Mucosa of descending colon (tissue), 3 donors: Measurements from ENCODE around the gene LCLAT1. TPM values are rescaled to one million over a fixed set of nuclear protein-coding genes. Genes with fewer than 3 reads are reported as not detected.
A peak's percentile ranks its signal among the peaks of the same experiment; 100 is the strongest.

Experiments used
- ATAC-seq: fragments of 200-7000 bp; cut with Tn5 transposase; one replicate; pipeline ENCODE4 v1.9.1; 2020; ENCODE audit warnings: mild to moderate bottlenecking, moderate library complexity
- DNase-seq, 3 donors: peaks; one replicate each; pipeline ENCODE4 v3.0.0-alpha.2; 2020
- H3K36me3 ChIP-seq: fragments of 200-600 bp; one replicate; pipeline ENCODE4 v1.8.0; 2021; ENCODE audit warnings: low read depth, mild to moderate bottlenecking
- H3K4me1 ChIP-seq: fragments of 200-600 bp; one replicate; pipeline ENCODE4 v1.8.0; 2021; ENCODE audit warnings: low read depth, mild to moderate bottlenecking
- H3K4me3 ChIP-seq: fragments of 200-600 bp; one replicate; pipeline ENCODE4 v1.8.0; 2021; ENCODE audit warnings: mild to moderate bottlenecking
- H3K9me3 ChIP-seq: fragments of 200-600 bp; one replicate; pipeline ENCODE4 v1.8.0; 2021; ENCODE audit warnings: mild to moderate bottlenecking
- intact Hi-C, 2 donors: fragments of 100-400 bp; cut with DNase I in 1 of 2; cut with micrococcal nuclease in 1 of 2; formaldehyde crosslinking; loops; one replicate each; pipeline versions ENCODE4 v1.11.0 to v1.11.1; 2022; cut with DNase I, micrococcal nuclease
- total RNA-seq, 3 donors: library from RNA; stranded (reverse); fragmentation: NEBNext Ultra II Directional in 2 of 3; extraction: Animal tissue kit (Norgen Biotek cat#: 25700) in 2 of 3; gene quantifications; one replicate each; pipeline versions ENCODE4 v1.2.1 to v1.2.4, GENCODE V29; 2021 to 2023
- TF ChIP-seq, protein P1 (sequence below): fragments of 200-600 bp; IDR thresholded peaks from one replicate; pipeline ENCODE4 v1.8.0; 2022; ENCODE audit warnings: antibody characterized with exemption, mild to moderate bottlenecking
- donor health status: DM: no; HTN: no; CAD: no; lungs with moderate emphysema.
- donor health status: DM: no; HTN: no; CAD: no.
- donor health status: DM: no; HTN: yes; CAD: no.

Gene LCLAT1
- total RNA-seq, 3 donors from 2014 or later = 18.1 to 27.1 (median 22.2) TPM

- no peak overlapping the region for H3K4me3 ChIP-seq
- intact Hi-C loops = no loop called here
- ATAC-seq = no peak
- TF ChIP-seq, protein P1, sequence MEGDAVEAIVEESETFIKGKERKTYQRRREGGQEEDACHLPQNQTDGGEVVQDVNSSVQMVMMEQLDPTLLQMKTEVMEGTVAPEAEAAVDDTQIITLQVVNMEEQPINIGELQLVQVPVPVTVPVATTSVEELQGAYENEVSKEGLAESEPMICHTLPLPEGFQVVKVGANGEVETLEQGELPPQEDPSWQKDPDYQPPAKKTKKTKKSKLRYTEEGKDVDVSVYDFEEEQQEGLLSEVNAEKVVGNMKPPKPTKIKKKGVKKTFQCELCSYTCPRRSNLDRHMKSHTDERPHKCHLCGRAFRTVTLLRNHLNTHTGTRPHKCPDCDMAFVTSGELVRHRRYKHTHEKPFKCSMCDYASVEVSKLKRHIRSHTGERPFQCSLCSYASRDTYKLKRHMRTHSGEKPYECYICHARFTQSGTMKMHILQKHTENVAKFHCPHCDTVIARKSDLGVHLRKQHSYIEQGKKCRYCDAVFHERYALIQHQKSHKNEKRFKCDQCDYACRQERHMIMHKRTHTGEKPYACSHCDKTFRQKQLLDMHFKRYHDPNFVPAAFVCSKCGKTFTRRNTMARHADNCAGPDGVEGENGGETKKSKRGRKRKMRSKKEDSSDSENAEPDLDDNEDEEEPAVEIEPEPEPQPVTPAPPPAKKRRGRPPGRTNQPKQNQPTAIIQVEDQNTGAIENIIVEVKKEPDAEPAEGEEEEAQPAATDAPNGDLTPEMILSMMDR = no peak
- H3K36me3 ChIP-seq = no peaks in the 10 kb centered on the region
- H3K4me1 ChIP-seq = peaks cover 4% of the 10 kb centered on the region
- DNase-seq = no peak
- no peaks in the 10 kb centered on the region for H3K9me3 ChIP-seq
These were observed 214.4 kb downstream of the LCLAT1 start for GRCh38 chr2:30661173-30662107.

DNA sequence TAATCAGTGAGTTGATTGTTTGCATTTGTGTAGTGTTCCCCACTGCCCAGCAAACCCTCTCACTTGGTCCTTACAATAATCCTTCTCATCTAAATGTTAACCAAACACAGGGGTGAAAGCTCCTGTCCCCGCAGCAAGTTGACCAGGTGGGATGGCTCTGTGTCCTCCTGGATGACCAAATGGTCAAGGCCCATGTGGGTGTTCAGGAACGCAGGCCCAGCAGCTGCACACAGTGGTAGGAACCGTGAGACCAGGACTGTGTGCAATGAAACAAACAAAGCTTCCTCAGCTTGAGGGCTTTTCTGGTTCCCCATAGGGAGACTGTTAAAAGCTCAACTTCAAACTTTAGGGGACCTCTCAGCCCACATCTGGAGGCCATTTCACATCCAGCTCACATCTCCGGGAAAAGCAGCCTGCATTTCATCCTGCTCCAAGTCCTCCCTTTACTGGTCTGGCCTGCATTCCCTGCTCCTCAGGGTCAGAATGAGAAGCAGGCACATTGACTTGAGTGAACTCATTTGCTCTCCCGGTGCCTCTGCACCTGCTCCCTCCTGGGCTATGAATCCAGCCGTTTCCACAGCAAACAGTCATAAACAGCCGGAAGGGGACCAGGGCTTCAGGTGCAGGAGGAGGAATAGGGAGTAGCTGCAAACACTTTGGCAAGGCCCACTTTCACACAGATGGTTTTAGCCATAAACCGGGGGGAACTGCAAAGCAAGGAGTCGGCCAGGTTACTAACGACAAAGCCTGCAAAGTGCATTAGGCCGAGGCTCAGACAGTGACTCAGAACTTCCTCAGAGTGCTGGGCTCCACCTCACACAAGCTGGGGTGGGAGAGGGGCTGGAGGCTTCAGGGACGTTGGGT, 215.5 kb downstream of the LCLAT1 start:
- peak; percentile 91 for ATAC-seq

DNA sequence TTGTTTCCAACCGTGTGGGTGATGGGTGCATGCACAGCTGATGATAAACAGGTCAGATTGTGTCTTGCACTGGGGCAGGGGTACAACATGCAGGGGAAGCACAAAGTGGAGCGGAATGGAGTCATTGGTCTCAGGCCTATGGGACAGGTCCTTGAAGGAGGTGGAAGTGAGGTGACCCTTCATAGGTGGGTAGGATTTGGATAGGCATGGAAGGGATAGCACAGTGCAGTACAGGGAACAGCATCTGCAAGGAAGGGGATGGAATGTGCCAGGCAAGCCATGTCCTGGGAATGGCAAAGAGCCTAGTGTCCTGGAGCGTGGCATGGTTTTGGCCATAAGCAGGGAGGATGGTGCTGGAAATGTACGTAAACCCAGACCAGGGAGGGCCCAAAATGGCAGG, 216.3 kb downstream of the LCLAT1 start:
- Histone ChIP-seq H3K4me3 (no peak overlapping the region), H3K36me3 (no peaks in the 10 kb centered on the region), H3K9me3 (no peaks in the 10 kb centered on the region), H3K4me1 (peaks cover 4% of the 10 kb centered on the region)
- ATAC-seq = no peak
- DNase-seq = no peak
- intact Hi-C loops = no loop called here
- TF ChIP-seq, protein P1 = no peak

More for the DNA sequence above, 215.5 kb downstream of the LCLAT1 start:
- intact Hi-C loops = no loop called here
- Histone ChIP-seq H3K36me3 (no peaks in the 10 kb centered on the region), H3K4me3 (no peak overlapping the region), H3K4me1 (peaks cover 4% of the 10 kb centered on the region), H3K9me3 (no peaks in the 10 kb centered on the region)
- DNase-seq = peak in 2 of 3 donors; percentile 42 to 43
- TF ChIP-seq, protein P1 = no peak

DNA sequence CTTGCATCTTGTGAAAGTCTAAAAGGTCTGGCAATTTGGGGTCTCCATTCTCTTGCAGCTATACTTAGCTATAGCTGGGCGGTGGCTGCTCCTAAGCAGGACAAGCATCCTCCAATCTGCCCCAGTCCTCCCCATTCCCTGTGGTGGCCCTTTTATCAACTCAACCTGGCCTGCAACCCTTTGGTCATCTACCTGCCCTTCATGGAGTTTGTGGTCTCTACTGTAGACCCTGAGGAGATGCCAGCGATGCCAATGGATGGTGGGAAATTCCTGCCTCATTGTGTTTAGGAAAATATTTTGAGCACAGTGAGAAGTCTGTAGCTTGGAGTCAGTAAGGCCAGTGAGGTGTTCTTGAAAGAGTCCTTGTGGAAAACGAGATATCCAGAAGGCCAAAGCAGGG, 216.8 kb downstream of the LCLAT1 start:
- no peak overlapping the region for H3K4me3 ChIP-seq
- intact Hi-C loops = no loop called here
- no peaks in the 10 kb centered on the region for H3K9me3 ChIP-seq

DNA sequence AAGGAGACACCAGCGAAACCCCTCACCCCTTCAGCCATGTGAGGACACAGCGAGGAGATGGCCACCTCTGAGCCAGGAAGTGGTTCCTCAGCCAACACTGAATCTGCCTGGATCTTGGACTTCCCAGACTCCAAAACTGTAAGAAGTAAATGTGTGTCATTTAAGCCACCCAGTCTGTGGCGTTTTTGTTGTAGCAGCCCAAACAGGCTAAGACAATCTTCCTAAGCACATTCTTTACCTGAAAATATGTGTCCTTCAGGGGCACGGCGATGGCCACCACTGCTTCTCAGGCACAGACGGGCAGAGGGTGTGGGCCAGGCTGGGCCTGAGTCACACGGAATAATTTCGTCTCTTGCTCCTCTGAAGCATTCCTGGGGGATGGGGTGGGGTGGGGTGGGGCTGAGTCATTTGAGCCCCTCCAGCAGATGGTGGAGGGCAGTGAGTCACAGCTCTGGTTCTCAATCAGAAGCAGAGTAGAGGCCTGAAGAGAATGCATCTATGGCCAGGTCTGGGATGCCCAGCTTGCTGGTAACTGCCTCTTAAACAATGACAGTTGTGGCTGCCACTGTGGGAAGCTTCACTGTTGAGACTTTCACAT, 217.8 kb downstream of the LCLAT1 start:
- peaks cover 4% of the 10 kb centered on the region for H3K4me1 ChIP-seq
- ATAC-seq (no peak), DNase-seq (no peak)
- H3K9me3 ChIP-seq = no peaks in the 10 kb centered on the region
- no peaks in the 10 kb centered on the region for H3K36me3 ChIP-seq
- H3K4me3 ChIP-seq = no peak overlapping the region
- intact Hi-C loops = no loop called here
- TF ChIP-seq, protein P1 = no peak

More for the DNA sequence above, 216.8 kb downstream of the LCLAT1 start:
- TF ChIP-seq, protein P1 = no peak
- H3K4me1 ChIP-seq = peaks cover 4% of the 10 kb centered on the region
- no peaks in the 10 kb centered on the region for H3K36me3 ChIP-seq
- no peak for DNase-seq
- ATAC-seq = no peak
